Measurements from ENCODE around the gene ZCCHC17. TPM values are rescaled to one million over a fixed set of nuclear protein-coding genes. Genes with fewer than 3 reads are reported as not detected.

ZCCHC17 gene
- total RNA-seq, 1 donor from 2014 or later = 64.5 TPM

- Mint-ChIP-seq H3K36me3 (ENCODE audit: unreplicated experiment) (no peaks in the 10 kb centered on the region), H3K4me3 (ENCODE audit: unreplicated experiment) (no peak overlapping the region), H3K27ac (ENCODE audit: unreplicated experiment) (no peak overlapping the region), H3K27me3 (ENCODE audit: unreplicated experiment) (peaks cover 1% of the 10 kb centered on the region), H3K9me3 (ENCODE audit: unreplicated experiment) (peaks cover 4% of the 10 kb centered on the region), H3K4me1 (ENCODE audit: low read depth, unreplicated experiment) (peaks cover 15% of the 10 kb centered on the region)
- DNase-seq = no peak
- peak; percentile 34 for TF ChIP-seq CTCF (IDR thresholded peaks at IDR 0.05; ENCODE audit: partially characterized antibody, unreplicated experiment)
Observed at GRCh38 chr1:31396633-31397351, 100.0 kb downstream of the ZCCHC17 start.

- Mint-ChIP-seq H3K27ac (ENCODE audit: unreplicated experiment) (no peak overlapping the region), H3K9me3 (ENCODE audit: unreplicated experiment) (peaks cover 4% of the 10 kb centered on the region), H3K27me3 (ENCODE audit: unreplicated experiment) (peaks cover 1% of the 10 kb centered on the region), H3K4me1 (ENCODE audit: low read depth, unreplicated experiment) (peaks cover 12% of the 10 kb centered on the region), H3K4me3 (ENCODE audit: unreplicated experiment) (no peak overlapping the region), H3K36me3 (ENCODE audit: unreplicated experiment) (no peaks in the 10 kb centered on the region)
- TF ChIP-seq CTCF (IDR thresholded peaks at IDR 0.05; ENCODE audit: partially characterized antibody, unreplicated experiment) = no peak
- DNase-seq = no peak
Observed at GRCh38 chr1:31397360-31398095, 100.7 kb downstream of the ZCCHC17 start.

GRCh38 chr1:31398246-31398645 lies 101.4 kb downstream of the ZCCHC17 start:
- peaks cover 4% of the 10 kb centered on the region for H3K9me3 Mint-ChIP-seq (ENCODE audit: unreplicated experiment)
- peaks cover 7% of the 10 kb centered on the region for H3K4me1 Mint-ChIP-seq (ENCODE audit: low read depth, unreplicated experiment)

GRCh38 chr1:31399976-31400375 lies 103.1 kb downstream of the ZCCHC17 start:
- H3K27ac Mint-ChIP-seq (ENCODE audit: unreplicated experiment) = no peak overlapping the region
- TF ChIP-seq CTCF (IDR thresholded peaks at IDR 0.05; ENCODE audit: partially characterized antibody, unreplicated experiment) = no peak
- peaks cover 1% of the 10 kb centered on the region for H3K36me3 Mint-ChIP-seq (ENCODE audit: unreplicated experiment)
- H3K27me3 Mint-ChIP-seq (ENCODE audit: unreplicated experiment) = peaks cover 2% of the 10 kb centered on the region
- no peak overlapping the region for H3K4me3 Mint-ChIP-seq (ENCODE audit: unreplicated experiment)
- H3K4me1 Mint-ChIP-seq (ENCODE audit: low read depth, unreplicated experiment) = peaks cover 5% of the 10 kb centered on the region
- H3K9me3 Mint-ChIP-seq (ENCODE audit: unreplicated experiment) = peaks cover 4% of the 10 kb centered on the region
- no peak for DNase-seq

More at GRCh38 chr1:31398246-31398645, 101.4 kb downstream of the ZCCHC17 start:
- no peak for DNase-seq
- TF ChIP-seq CTCF (IDR thresholded peaks at IDR 0.05; ENCODE audit: partially characterized antibody, unreplicated experiment) = no peak
- H3K27me3 Mint-ChIP-seq (ENCODE audit: unreplicated experiment) = peaks cover 1% of the 10 kb centered on the region
- H3K27ac Mint-ChIP-seq (ENCODE audit: unreplicated experiment) = no peak overlapping the region
- H3K4me3 Mint-ChIP-seq (ENCODE audit: unreplicated experiment) = no peak overlapping the region
- no peaks in the 10 kb centered on the region for H3K36me3 Mint-ChIP-seq (ENCODE audit: unreplicated experiment)

- no peak for TF ChIP-seq CTCF (IDR thresholded peaks at IDR 0.05; ENCODE audit: partially characterized antibody, unreplicated experiment)
- peaks cover 3% of the 10 kb centered on the region for H3K9me3 Mint-ChIP-seq (ENCODE audit: unreplicated experiment)
- peaks cover 4% of the 10 kb centered on the region for H3K36me3 Mint-ChIP-seq (ENCODE audit: unreplicated experiment)
- no peak for DNase-seq
- H3K4me3 Mint-ChIP-seq (ENCODE audit: unreplicated experiment) = no peak overlapping the region
- H3K27ac Mint-ChIP-seq (ENCODE audit: unreplicated experiment) = no peak overlapping the region
- peaks cover 3% of the 10 kb centered on the region for H3K27me3 Mint-ChIP-seq (ENCODE audit: unreplicated experiment)
- H3K4me1 Mint-ChIP-seq (ENCODE audit: low read depth, unreplicated experiment) = peaks cover 5% of the 10 kb centered on the region
Observed at GRCh38 chr1:31400393-31400792, 103.6 kb downstream of the ZCCHC17 start.

All from glutamatergic neuron (in vitro differentiated cells).